Prostate gland (tissue), 2 donors: ENCODE results near the gene IGFBP7. TPM values are rescaled to one million over a fixed set of nuclear protein-coding genes. Genes with fewer than 3 reads are reported as not detected.

Source experiments
- DNase-seq: peaks from one replicate; pipeline ENCODE4 v3.0.0-alpha.2; 2019; ENCODE audit warnings: low spot score
- H3K27ac ChIP-seq, 2 donors: fragments of 200-600 bp; sonication (generic); 2 replicates each; pipeline ENCODE4 v1.5.1; 2017 to 2019
- H3K27me3 ChIP-seq: fragments of 200-600 bp; sonication (generic); replicated peaks from 2 replicates; pipeline ENCODE4 v1.5.1; 2019; ENCODE audit not compliant: insufficient read depth
- H3K36me3 ChIP-seq, 2 donors: fragments of 200-600 bp; sonication (generic); 1 replicate in 1 of 2; 2 replicates in 1 of 2; pipeline versions ENCODE4 v1.5.1 to v1.8.1; 2017 to 2019
- H3K4me1 ChIP-seq: fragments of 200-600 bp; sonication (generic); replicated peaks from 2 replicates; pipeline ENCODE4 v1.5.1; 2019
- H3K4me3 ChIP-seq, 2 donors: fragments of 200-600 bp; sonication (generic); 2 replicates each; pipeline ENCODE4 v1.5.1; 2017 to 2019
- H3K9me3 ChIP-seq: fragments of 200-600 bp; sonication (generic); 2 replicates; pipeline ENCODE4 v1.5.1; 2017
- POLR2A ChIP-seq: fragments of 450-650 bp; IDR thresholded peaks from one replicate; pipeline ENCODE4 v1.6.1; 2016; ENCODE audit warnings: antibody characterized with exemption, mild to moderate bottlenecking
- POLR2AphosphoS5 ChIP-seq: sonication (generic); formaldehyde crosslinking; IDR thresholded peaks from one replicate; pipeline ENCODE4 v1.6.1; 2017; ENCODE audit warnings: antibody characterized with exemption
- WGBS: methylation state at CpG from one replicate; pipeline ENCODE4 v1.1.5; 2018; 5-methylcytosine and 5-hydroxymethylcytosine counted together
- intact Hi-C: fragments of 100-400 bp; cut with DNase I; formaldehyde crosslinking; loops from one replicate; pipeline ENCODE4 v1.14.2; 2022
- total RNA-seq, 2 donors: library from RNA; depleted of rRNA; stranded (reverse); fragments of >200 nt; gene quantifications; one replicate each; pipeline ENCODE4 v1.1.0, GENCODE V29; 2016
- TF ChIP-seq, protein P1 (sequence below), 4 experiments: fragments of 200-600 bp in 2 of 4; fragments of 450-650 bp in 2 of 4; sonication (generic) in 2 of 4; IDR thresholded peaks; 1 replicate in 3 of 4; 2 replicates in 1 of 4; pipeline ENCODE4 v1.5.1; 2016 to 2019; ENCODE audit warnings: antibody characterized with exemption in 4 of 4, mild to moderate bottlenecking in 2 of 4, moderate library complexity in 2 of 4

IGFBP7 gene
- total RNA-seq, 2 donors from 2014 or later: 322 to 1,366 TPM

DNA sequence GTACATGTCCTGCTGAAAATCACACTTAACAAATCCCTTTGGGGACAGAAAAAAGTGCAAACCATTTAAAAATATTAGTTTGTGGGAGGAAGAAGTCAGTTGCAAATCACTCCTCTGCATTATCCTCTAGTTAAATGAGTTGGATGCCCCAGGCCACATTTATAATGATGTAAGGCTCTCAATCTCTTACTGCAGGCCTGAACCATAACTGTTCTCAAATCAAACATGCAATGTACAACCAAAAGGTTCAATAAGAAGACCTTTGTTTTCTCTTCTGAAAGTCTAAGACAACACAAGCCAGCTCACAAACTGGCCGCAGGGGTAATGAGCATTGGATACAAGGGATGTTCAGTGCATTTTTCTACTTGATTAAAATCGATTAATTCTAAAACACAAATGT is 39.7 kb downstream of the IGFBP7 start:
- no peaks in the 10 kb centered on the region for H3K27me3 ChIP-seq
- no peak overlapping the region for H3K27ac ChIP-seq
- no peaks in the 10 kb centered on the region for H3K9me3 ChIP-seq
- no peak for TF ChIP-seq POLR2AphosphoS5
- TF ChIP-seq, protein P1, sequence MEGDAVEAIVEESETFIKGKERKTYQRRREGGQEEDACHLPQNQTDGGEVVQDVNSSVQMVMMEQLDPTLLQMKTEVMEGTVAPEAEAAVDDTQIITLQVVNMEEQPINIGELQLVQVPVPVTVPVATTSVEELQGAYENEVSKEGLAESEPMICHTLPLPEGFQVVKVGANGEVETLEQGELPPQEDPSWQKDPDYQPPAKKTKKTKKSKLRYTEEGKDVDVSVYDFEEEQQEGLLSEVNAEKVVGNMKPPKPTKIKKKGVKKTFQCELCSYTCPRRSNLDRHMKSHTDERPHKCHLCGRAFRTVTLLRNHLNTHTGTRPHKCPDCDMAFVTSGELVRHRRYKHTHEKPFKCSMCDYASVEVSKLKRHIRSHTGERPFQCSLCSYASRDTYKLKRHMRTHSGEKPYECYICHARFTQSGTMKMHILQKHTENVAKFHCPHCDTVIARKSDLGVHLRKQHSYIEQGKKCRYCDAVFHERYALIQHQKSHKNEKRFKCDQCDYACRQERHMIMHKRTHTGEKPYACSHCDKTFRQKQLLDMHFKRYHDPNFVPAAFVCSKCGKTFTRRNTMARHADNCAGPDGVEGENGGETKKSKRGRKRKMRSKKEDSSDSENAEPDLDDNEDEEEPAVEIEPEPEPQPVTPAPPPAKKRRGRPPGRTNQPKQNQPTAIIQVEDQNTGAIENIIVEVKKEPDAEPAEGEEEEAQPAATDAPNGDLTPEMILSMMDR (IDR thresholded peaks at IDR 0.05): no peak
- TF ChIP-seq POLR2A: no peak
- intact Hi-C loops: no loop called here
- no peaks in the 10 kb centered on the region for H3K4me1 ChIP-seq
- no peak overlapping the region for H3K4me3 ChIP-seq
- 83% methylated on average over 2 of the region's 2 CpGs for WGBS
- DNase-seq: no peak
- H3K36me3 ChIP-seq: no peaks in the 10 kb centered on the region

DNA sequence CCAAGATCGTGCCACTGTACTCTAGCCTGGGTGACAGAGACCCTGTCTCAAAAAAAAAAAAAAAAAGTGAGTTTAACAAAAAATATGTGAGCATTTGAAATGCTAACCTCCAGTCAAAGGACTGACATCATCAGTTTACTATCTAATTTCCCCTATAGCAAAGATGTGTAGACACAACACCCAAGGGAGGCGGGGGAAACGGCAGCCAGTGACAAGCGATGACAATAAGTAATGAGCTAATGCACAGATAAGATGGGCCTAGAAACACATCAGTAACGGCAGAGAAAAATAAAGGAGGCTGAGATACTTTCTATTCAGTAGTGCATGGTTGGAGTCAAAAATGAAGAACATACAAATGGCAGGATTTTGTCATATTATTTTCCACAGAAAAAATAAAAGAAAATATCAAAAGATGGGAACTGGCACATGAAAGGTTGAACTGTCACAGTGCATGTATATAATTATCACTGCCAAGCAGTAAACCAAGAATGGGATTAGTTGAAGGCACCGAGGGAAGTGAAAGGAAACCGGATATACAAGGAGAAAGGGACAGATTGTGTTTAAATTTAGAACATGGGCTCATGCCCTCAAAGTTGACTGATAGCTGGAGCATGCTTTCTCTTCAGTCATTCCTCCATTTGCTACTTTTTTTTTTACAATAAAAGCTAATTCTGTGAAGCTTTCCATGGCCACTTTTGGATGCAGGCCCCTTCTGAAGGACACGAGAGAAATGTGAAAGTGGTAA is 41.8 kb downstream of the IGFBP7 start:
- 59% methylated on average over 8 of the region's 8 CpGs for WGBS
- Histone ChIP-seq H3K4me3 (no peak overlapping the region), H3K27me3 (no peaks in the 10 kb centered on the region), H3K27ac (no peak overlapping the region), H3K36me3 (no peaks in the 10 kb centered on the region), H3K9me3 (no peaks in the 10 kb centered on the region), H3K4me1 (no peaks in the 10 kb centered on the region)
- DNase-seq: no peak
- intact Hi-C loops: no loop called here
- TF ChIP-seq POLR2A: no peak

DNA sequence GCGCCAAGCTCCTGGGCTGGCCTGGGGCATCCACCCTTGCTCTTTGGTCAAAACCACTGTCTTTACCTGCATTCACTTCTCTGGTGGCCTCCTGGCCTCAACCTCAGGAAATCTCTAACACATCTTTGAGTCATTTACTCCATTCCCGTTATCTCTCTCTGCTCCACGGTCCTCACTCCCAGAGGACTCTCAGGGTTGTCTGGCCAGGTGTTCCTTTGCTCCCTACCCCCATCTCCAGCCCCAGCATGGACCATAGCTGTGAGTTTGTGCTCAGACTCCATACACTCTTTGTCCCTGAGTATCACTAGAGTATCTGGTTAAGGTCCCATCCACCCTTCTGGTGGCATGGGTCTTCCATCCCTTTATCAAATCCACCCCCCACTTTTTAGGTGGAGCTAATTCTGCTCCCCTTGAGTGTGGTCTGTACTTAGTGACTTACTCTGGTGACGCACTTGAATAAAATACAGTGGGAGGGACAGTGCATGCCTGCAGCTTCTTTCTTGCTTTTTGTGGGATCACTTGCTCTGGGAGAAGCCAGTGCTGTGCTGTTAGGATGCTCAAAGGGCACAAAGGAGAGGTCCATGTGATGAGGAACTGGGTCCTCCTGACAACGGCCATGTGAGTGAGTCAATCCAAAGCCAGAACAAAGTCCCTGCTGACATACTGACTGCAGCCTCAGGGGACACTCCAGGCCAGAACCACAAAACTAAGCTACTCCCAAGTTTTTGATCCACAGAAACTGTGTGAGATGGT is 44.3 kb downstream of the IGFBP7 start:
- Histone ChIP-seq H3K4me3 (no peak overlapping the region), H3K27me3 (no peaks in the 10 kb centered on the region), H3K9me3 (no peaks in the 10 kb centered on the region), H3K27ac (peak overlapping the region; percentile 22 to 59), H3K36me3 (no peaks in the 10 kb centered on the region), H3K4me1 (no peaks in the 10 kb centered on the region)
- WGBS: 85% methylated on average over 5 of the region's 5 CpGs
- TF ChIP-seq, protein P1 (IDR thresholded peaks at IDR 0.05): no peak
- no peak for TF ChIP-seq POLR2AphosphoS5
- TF ChIP-seq POLR2A: no peak
- intact Hi-C loops: loop anchor here (1.0 kb wide), 1 partner anchor 33 kb away; no protein-coding TSS in a partner anchor
- DNase-seq: no peak

- DNase-seq: no peak
- no peaks in the 10 kb centered on the region for H3K27me3 ChIP-seq
- no peaks in the 10 kb centered on the region for H3K9me3 ChIP-seq
- intact Hi-C loops: loop anchor here (1.0 kb wide), 1 partner anchor 34 kb away; no protein-coding TSS in a partner anchor
- peak overlapping the region; percentile 37 to 59 for H3K27ac ChIP-seq
- H3K4me1 ChIP-seq: no peaks in the 10 kb centered on the region
- 66% methylated on average over 20 of the region's 20 CpGs for WGBS
- TF ChIP-seq, protein P1 (IDR thresholded peaks at IDR 0.05): no peak
- TF ChIP-seq POLR2AphosphoS5 (no peak), POLR2A (no peak)
- H3K36me3 ChIP-seq: no peaks in the 10 kb centered on the region
- H3K4me3 ChIP-seq: no peak overlapping the region
Observed at GRCh38 chr4:57064811-57065711, 45.1 kb downstream of the IGFBP7 start.

DNA sequence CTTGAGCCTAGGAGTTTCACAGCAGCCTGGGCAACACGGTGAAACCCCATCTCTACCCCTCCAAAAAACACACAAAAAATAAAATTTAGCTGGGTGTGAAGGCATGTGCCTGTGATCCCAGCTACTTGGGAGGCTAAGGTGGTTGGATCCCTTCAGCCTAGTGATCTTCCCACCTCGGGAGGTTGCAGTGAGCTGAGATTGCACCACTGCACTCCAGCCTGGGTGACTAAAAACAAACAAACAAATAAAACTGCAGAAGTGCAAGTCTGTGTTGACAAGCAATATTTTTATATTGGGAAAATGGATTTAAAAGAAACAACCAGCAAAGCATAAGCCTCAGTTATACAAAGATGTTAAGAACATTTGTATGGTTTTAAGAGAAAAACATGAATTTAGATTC is 46.1 kb downstream of the IGFBP7 start:
- Histone ChIP-seq H3K27ac (peak overlapping the region in 1 of 2 donors; percentile 59), H3K9me3 (no peaks in the 10 kb centered on the region), H3K4me1 (no peaks in the 10 kb centered on the region), H3K27me3 (no peaks in the 10 kb centered on the region), H3K4me3 (no peak overlapping the region), H3K36me3 (no peaks in the 10 kb centered on the region)
- 63% methylated on average over 2 of the region's 2 CpGs for WGBS
- intact Hi-C loops: no loop called here
- TF ChIP-seq POLR2A: no peak
- TF ChIP-seq, protein P1 (IDR thresholded peaks at IDR 0.05): no peak
- no peak for TF ChIP-seq POLR2AphosphoS5
- DNase-seq: no peak
